CD4-positive, alpha-beta T cell treated with Interleukin-4 for 4 hours (primary cell): Measurements from ENCODE around the gene SHROOM4.
A peak's percentile ranks its signal among the peaks of the same experiment; 100 is the strongest.

Experiments used
- DNase-seq: peaks from one replicate; pipeline ENCODE4 v3.0.0-alpha.2; 2020

SHROOM4 gene

DNA sequence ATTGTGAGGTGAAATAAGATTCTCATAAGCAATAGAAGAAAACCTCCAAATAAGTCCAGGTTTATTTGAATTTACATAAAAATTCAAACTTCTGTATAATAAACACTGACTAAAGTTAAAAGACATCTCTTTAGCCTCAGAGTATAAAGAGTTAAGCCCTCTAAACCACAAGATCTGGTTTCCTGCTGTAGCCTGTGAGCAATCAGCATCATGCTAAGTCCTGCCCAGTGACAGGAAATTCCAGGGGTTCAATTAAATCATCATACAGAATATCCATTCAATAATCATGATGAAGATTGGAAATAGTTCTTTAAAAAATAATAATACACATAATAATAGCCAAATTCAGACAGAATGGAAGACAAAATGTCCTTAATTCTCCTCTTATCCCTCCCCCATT, 204.2 kb downstream of the SHROOM4 start:
- no peak for DNase-seq

- no peak for DNase-seq
These were observed 207.6 kb downstream of the SHROOM4 start for GRCh38 chrX:50606300-50606950.

- no peak for DNase-seq
These were observed 217.9 kb downstream of the SHROOM4 start for GRCh38 chrX:50596056-50596455.

- DNase-seq = no peak
These were observed 219.2 kb downstream of the SHROOM4 start for GRCh38 chrX:50594788-50595187.

DNA sequence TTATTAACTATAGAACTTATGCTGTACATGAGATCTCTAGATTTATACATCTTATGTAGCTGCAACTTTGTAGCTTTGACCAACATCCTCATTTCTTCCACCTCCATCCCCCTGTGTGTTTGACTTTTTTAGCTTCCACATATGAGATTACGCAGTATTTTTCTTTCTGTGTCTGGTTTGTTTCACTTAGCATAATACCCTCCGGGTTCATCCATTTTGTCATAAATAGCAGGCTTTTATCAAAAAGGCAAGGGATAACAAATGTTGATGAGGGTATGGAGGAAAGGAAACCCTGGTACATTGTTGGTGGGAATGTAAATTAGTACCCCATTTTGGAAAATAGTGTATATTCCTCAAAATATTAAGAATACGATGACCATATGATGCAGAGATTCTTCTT, 227.0 kb downstream of the SHROOM4 start:
- no peak for DNase-seq

DNA sequence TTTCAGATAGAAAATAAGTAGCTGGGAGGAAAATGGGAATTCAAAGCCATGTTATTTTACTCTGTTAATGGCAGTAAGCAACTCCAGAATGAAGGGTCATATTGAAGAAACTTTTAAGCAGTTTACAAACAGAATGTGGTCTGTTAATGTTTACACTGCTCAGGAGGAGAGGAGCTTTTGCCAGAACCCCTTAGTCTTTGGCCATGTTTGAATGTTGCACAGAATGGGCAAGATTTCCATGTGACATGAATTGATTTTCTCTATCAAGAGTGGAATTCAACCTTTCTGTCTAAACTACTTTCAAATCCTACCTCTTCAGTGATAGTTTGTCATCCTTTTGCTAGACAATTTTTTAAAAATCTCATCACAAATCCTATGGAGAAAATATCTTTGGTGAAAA, 227.6 kb downstream of the SHROOM4 start:
- DNase-seq = no peak

- no peak for DNase-seq
These were observed 232.6 kb downstream of the SHROOM4 start for GRCh38 chrX:50581405-50581804.

- peak; percentile 39 for DNase-seq
These were observed 234.0 kb downstream of the SHROOM4 start for GRCh38 chrX:50579955-50580354.

GRCh38 chrX:50577326-50577725, 236.7 kb downstream of the SHROOM4 start:
- DNase-seq = no peak

GRCh38 chrX:50567636-50568035, 246.4 kb downstream of the SHROOM4 start:
- no peak for DNase-seq

GRCh38 chrX:50565718-50566117, 248.3 kb downstream of the SHROOM4 start:
- DNase-seq = no peak
